Right atrium auricular region (tissue), 2 donors: ENCODE measurements around the gene RAPGEF3. TPM values are rescaled to one million over a fixed set of nuclear protein-coding genes. Genes with fewer than 3 reads are reported as not detected.

ENCODE experiments used
- DNase-seq: peaks from one replicate; pipeline ENCODE4 v3.0.0-alpha.2; 2019; ENCODE audit warnings: low spot score
- H3K27ac ChIP-seq, 2 donors: fragments of 200-600 bp; sonication (generic); 1 replicate in 1 of 2; 2 replicates in 1 of 2; pipeline ENCODE4 v1.5.1; 2016 to 2019
- H3K27me3 ChIP-seq, 2 donors: fragments of 200-600 bp; sonication (generic); one replicate each; pipeline versions ENCODE4 v1.5.1 to v1.6.0; 2017 to 2019
- H3K36me3 ChIP-seq: fragments of 200-600 bp; sonication (generic); one replicate; pipeline ENCODE4 v1.5.1; 2016
- H3K4me1 ChIP-seq, 2 donors: fragments of 200-600 bp; sonication (generic); one replicate each; pipeline versions ENCODE4 v1.5.1 to v1.6.0; 2017 to 2019
- H3K4me3 ChIP-seq, 2 donors: fragments of 200-600 bp; sonication (generic); 1 replicate in 1 of 2; 2 replicates in 1 of 2; pipeline ENCODE4 v1.5.1; 2017 to 2019; ENCODE audit warnings: mild to moderate bottlenecking in 1 of 2, moderate library complexity in 1 of 2
- H3K9me3 ChIP-seq, 2 donors: fragments of 200-600 bp; sonication (generic); one replicate each; pipeline ENCODE4 v1.5.1; 2019
- CTCF ChIP-seq, 2 donors: fragments of 200-600 bp; sonication (generic); IDR thresholded peaks; one replicate each; pipeline ENCODE4 v1.5.1; 2019; ENCODE audit warnings: antibody characterized with exemption in 2 of 2
- total RNA-seq, 2 donors: library from RNA; depleted of rRNA; stranded (reverse); fragments of >200 nt; gene quantifications; one replicate each; pipeline ENCODE4 v1.1.0, GENCODE V29; 2016

The RAPGEF3 gene
- total RNA-seq, 2 donors from 2014 or later = 19.8 to 26.8 TPM

- no peak overlapping the region for H3K27ac ChIP-seq
- no peak for DNase-seq
- no peaks in the 10 kb centered on the region for H3K27me3 ChIP-seq
- peaks cover 0 to 33% of the 10 kb centered on the region in 2 donors for H3K4me1 ChIP-seq
- H3K36me3 ChIP-seq = peaks cover 40% of the 10 kb centered on the region
- H3K9me3 ChIP-seq = no peaks in the 10 kb centered on the region
- no peak for TF ChIP-seq CTCF (IDR thresholded peaks at IDR 0.05)
- H3K4me3 ChIP-seq = no peak overlapping the region
Observed at GRCh38 chr12:47781479-47782371, 23.0 kb upstream of the RAPGEF3 start.

GRCh38 chr12:47779943-47780504 is 21.3 kb upstream of the RAPGEF3 start:
- no peak overlapping the region for H3K27ac ChIP-seq
- TF ChIP-seq CTCF (IDR thresholded peaks at IDR 0.05) = no peak
- peaks cover 0 to 49% of the 10 kb centered on the region in 2 donors for H3K4me1 ChIP-seq

GRCh38 chr12:47779301-47779942 is 20.7 kb upstream of the RAPGEF3 start:
- peaks cover 17% of the 10 kb centered on the region for H3K36me3 ChIP-seq
- H3K4me1 ChIP-seq = peaks cover 0 to 55% of the 10 kb centered on the region in 2 donors
- H3K4me3 ChIP-seq = no peak overlapping the region
- DNase-seq = peak; percentile 96
- no peaks in the 10 kb centered on the region for H3K27me3 ChIP-seq
- no peak overlapping the region for H3K27ac ChIP-seq
- H3K9me3 ChIP-seq = no peaks in the 10 kb centered on the region
- TF ChIP-seq CTCF (IDR thresholded peaks at IDR 0.05) = peak; percentile 95

More at GRCh38 chr12:47779943-47780504, 21.3 kb upstream of the RAPGEF3 start:
- Histone ChIP-seq H3K27me3 (no peaks in the 10 kb centered on the region), H3K9me3 (no peaks in the 10 kb centered on the region), H3K4me3 (no peak overlapping the region), H3K36me3 (peaks cover 23% of the 10 kb centered on the region)
- DNase-seq = no peak

GRCh38 chr12:47778881-47779280 is 20.2 kb upstream of the RAPGEF3 start:
- Histone ChIP-seq H3K4me1 (peaks cover 0 to 60% of the 10 kb centered on the region in 2 donors), H3K9me3 (no peaks in the 10 kb centered on the region), H3K4me3 (no peak overlapping the region), H3K36me3 (peaks cover 12% of the 10 kb centered on the region), H3K27ac (no peak overlapping the region), H3K27me3 (no peaks in the 10 kb centered on the region)
- no peak for TF ChIP-seq CTCF (IDR thresholded peaks at IDR 0.05)
- DNase-seq = no peak

GRCh38 chr12:47777741-47778558 is 19.3 kb upstream of the RAPGEF3 start:
- no peak for TF ChIP-seq CTCF (IDR thresholded peaks at IDR 0.05)
- no peak overlapping the region for H3K4me3 ChIP-seq
- H3K27me3 ChIP-seq = no peaks in the 10 kb centered on the region
- no peaks in the 10 kb centered on the region for H3K9me3 ChIP-seq
- peak overlapping the region; percentile 76 to 78 for H3K27ac ChIP-seq
- H3K36me3 ChIP-seq = peaks cover 2% of the 10 kb centered on the region
- H3K4me1 ChIP-seq = peaks cover 0 to 64% of the 10 kb centered on the region in 2 donors
- no peak for DNase-seq
